ENCODE measurements around the gene FMNL2.

GRCh38 chr2:152380261-152381055 lies 45.5 kb downstream of the FMNL2 start:
- no peak for TF ChIP-seq CTCF (IDR thresholded peaks at IDR 0.05)
- no peak for TF ChIP-seq POLR2AphosphoS5 (IDR thresholded peaks at IDR 0.05)
